H9 (cell line): ENCODE results near the gene CACNA1A. TPM values are rescaled to one million over a fixed set of nuclear protein-coding genes. Genes with fewer than 3 reads are reported as not detected.

ENCODE experiments used
- DNase-seq: peaks from one replicate; pipeline ENCODE4 v3.0.0-alpha.2; 2017
- H2AFZ ChIP-seq: one replicate; pipeline ENCODE4 v1.6.1; 2013; ENCODE audit warnings: mild to moderate bottlenecking, low read length, control low read depth, moderate library complexity
- H2AK5ac ChIP-seq: 2 replicates; pipeline ENCODE4 v1.6.1; 2013; ENCODE audit warnings: low read length, control low read depth, mixed read lengths; ENCODE audit not compliant: insufficient read length
- H2BK120ac ChIP-seq: one replicate; pipeline ENCODE4 v1.6.1; 2013; ENCODE audit warnings: low read depth, mild to moderate bottlenecking, low read length, control low read depth, inconsistent platforms; ENCODE audit not compliant: poor library complexity, severe bottlenecking
- H2BK12ac ChIP-seq: 2 replicates; pipeline ENCODE4 v1.6.1; 2013; ENCODE audit warnings: low read length, control low read depth, mixed read lengths, low read depth; ENCODE audit not compliant: insufficient read length
- H2BK15ac ChIP-seq: 2 replicates; pipeline ENCODE4 v1.6.1; 2013; ENCODE audit warnings: low read depth, low read length, control low read depth
- H2BK20ac ChIP-seq: one replicate; pipeline ENCODE4 v1.6.1; 2013; ENCODE audit warnings: low read depth, mild to moderate bottlenecking, low read length, control low read depth, inconsistent platforms; ENCODE audit not compliant: poor library complexity, severe bottlenecking
- H2BK5ac ChIP-seq: 2 replicates; pipeline ENCODE4 v1.6.1; 2013; ENCODE audit warnings: low read length, control low read depth, mixed read lengths; ENCODE audit not compliant: insufficient read length
- H3K14ac ChIP-seq: 2 replicates; pipeline ENCODE4 v1.6.1; 2013; ENCODE audit warnings: low read length, control low read depth; ENCODE audit not compliant: insufficient read depth
- H3K18ac ChIP-seq: 2 replicates; pipeline ENCODE4 v1.6.1; 2013; ENCODE audit warnings: low read depth, mild to moderate bottlenecking, mixed read lengths, low read length, control low read depth; ENCODE audit not compliant: insufficient read length
- H3K23ac ChIP-seq: 2 replicates; pipeline ENCODE4 v1.6.1; 2013; ENCODE audit warnings: low read length, control low read depth, mixed read lengths, low read depth; ENCODE audit not compliant: insufficient read length
- H3K23me2 ChIP-seq: 2 replicates; pipeline ENCODE4 v1.6.1; 2013; ENCODE audit warnings: low read depth, mild to moderate bottlenecking, mixed read lengths, low read length, control low read depth; ENCODE audit not compliant: insufficient read length, poor library complexity, severe bottlenecking
- H3K27ac ChIP-seq: 2 replicates; pipeline ENCODE4 v1.5.1; 2013; ENCODE audit warnings: low read length, control low read depth, mixed read lengths, low read depth; ENCODE audit not compliant: insufficient read length
- H3K27me3 ChIP-seq: 2 replicates; pipeline ENCODE4 v1.6.1; 2013; ENCODE audit warnings: low read length, control low read depth, inconsistent platforms; ENCODE audit not compliant: insufficient read depth
- H3K4ac ChIP-seq: 2 replicates; pipeline ENCODE4 v1.6.1; 2013; ENCODE audit warnings: low read depth, mild to moderate bottlenecking, control low read depth, inconsistent platforms, low read length, moderate library complexity
- H3K4me1 ChIP-seq: 2 replicates; pipeline ENCODE4 v1.6.1; 2013; ENCODE audit warnings: low read length, control low read depth, inconsistent platforms; ENCODE audit not compliant: insufficient read depth
- H3K4me2 ChIP-seq: 2 replicates; pipeline ENCODE4 v1.6.1; 2013; ENCODE audit warnings: low read length, control low read depth, mixed read lengths; ENCODE audit not compliant: insufficient read length, insufficient read depth
- H3K56ac ChIP-seq: 2 replicates; pipeline ENCODE4 v1.6.1; 2013; ENCODE audit warnings: low read depth, mild to moderate bottlenecking, mixed read lengths, low read length, control low read depth; ENCODE audit not compliant: insufficient read length
- H3K79me1 ChIP-seq: 2 replicates; pipeline ENCODE4 v1.6.1; 2013; ENCODE audit warnings: low read depth, mild to moderate bottlenecking, moderate library complexity, low read length, control low read depth, inconsistent platforms; ENCODE audit not compliant: insufficient read depth, poor library complexity, severe bottlenecking
- H3K79me2 ChIP-seq: 2 replicates; pipeline ENCODE4 v1.6.1; 2013; ENCODE audit warnings: low read length, control low read depth, inconsistent platforms; ENCODE audit not compliant: insufficient read depth
- H3K9ac ChIP-seq: 2 replicates; pipeline ENCODE4 v1.6.1; 2013; ENCODE audit warnings: low read length, control low read depth, mixed read lengths; ENCODE audit not compliant: insufficient read length; ENCODE audit errors: extremely low read depth
- H3K9me3 ChIP-seq: one replicate; pipeline ENCODE4 v1.6.1; 2013; ENCODE audit warnings: low read depth, low read length, inconsistent platforms; ENCODE audit not compliant: control insufficient read depth
- H3T11ph ChIP-seq: one replicate; pipeline ENCODE4 v1.6.1; 2013; ENCODE audit warnings: mild to moderate bottlenecking, low read length, control low read depth, inconsistent platforms
- H4K20me1 ChIP-seq: one replicate; pipeline ENCODE4 v1.6.1; 2013; ENCODE audit not compliant: control insufficient read depth, insufficient read length, insufficient read depth
- H4K5ac ChIP-seq: 2 replicates; pipeline ENCODE4 v1.6.1; 2013; ENCODE audit warnings: low read depth, mild to moderate bottlenecking, mixed read lengths, low read length, control low read depth; ENCODE audit not compliant: insufficient read length
- H4K8ac ChIP-seq: replicated peaks from 2 replicates; pipeline ENCODE4 v1.6.1; 2013; ENCODE audit warnings: low read length, control low read depth, mixed read lengths, low read depth; ENCODE audit not compliant: insufficient read length
- H4K91ac ChIP-seq: 2 replicates; pipeline ENCODE4 v1.6.1; 2013; ENCODE audit warnings: low read depth, mild to moderate bottlenecking, moderate library complexity, mixed read lengths, low read length, control low read depth; ENCODE audit not compliant: insufficient read length
- H3K27ac Mint-ChIP-seq, 3 experiments: 2 replicates in 2 of 3; 3 replicates in 1 of 3; pipeline ENCODE4 v1.8.0; 2020 to 2021; ENCODE audit warnings: mixed read lengths in 3 of 3, mild to moderate bottlenecking in 1 of 3, moderate library complexity in 1 of 3
- H3K27me3 Mint-ChIP-seq: 2 replicates; pipeline ENCODE4 v1.8.0; 2021; ENCODE audit warnings: low read depth, mild to moderate bottlenecking, moderate library complexity, mixed read lengths
- H3K36me3 Mint-ChIP-seq, 3 experiments: 2 replicates in 2 of 3; 3 replicates in 1 of 3; pipeline ENCODE4 v1.8.0; 2020 to 2021; ENCODE audit warnings: low read depth in 3 of 3, mixed read lengths in 3 of 3; ENCODE audit not compliant: insufficient read depth in 1 of 3
- H3K4me1 Mint-ChIP-seq, 2 experiments: 2 replicates each; pipeline ENCODE4 v1.8.0; 2020; ENCODE audit warnings: mixed read lengths in 2 of 2
- H3K4me3 Mint-ChIP-seq, 2 experiments: 2 replicates in 1 of 2; 3 replicates in 1 of 2; pipeline ENCODE4 v1.8.0; 2020 to 2021; ENCODE audit warnings: mild to moderate bottlenecking in 2 of 2, mixed read lengths in 2 of 2, moderate library complexity in 1 of 2
- H3K9me3 Mint-ChIP-seq, 2 experiments: 2 replicates in 1 of 2; 3 replicates in 1 of 2; pipeline ENCODE4 v1.8.0; 2020; ENCODE audit warnings: mild to moderate bottlenecking in 2 of 2, mixed read lengths in 2 of 2, moderate library complexity in 1 of 2
- WGBS: extraction: QIAGEN DNeasy Blood & Tissue Kit; methylation state at CpG from one replicate; pipeline ENCODE4 v1.1.7; 2013; ENCODE audit warnings: missing lambda C conversion rate, low lambda C conversion rate, mixed read lengths; ENCODE audit not compliant: insufficient read length; ENCODE audit errors: extremely low coverage; 5-methylcytosine and 5-hydroxymethylcytosine counted together
- total RNA-seq: library from RNA; stranded (reverse); gene quantifications from 2 replicates; pipeline ENCODE4 v1.2.1, GENCODE V29; 2021
- TF ChIP-seq, protein P1 (sequence below): fragments of 200-600 bp; sonication (generic); conservative IDR thresholded peaks from 3 replicates; pipeline ENCODE4 v1.8.0; 2021; ENCODE audit warnings: antibody characterized with exemption, mild to moderate bottlenecking

The CACNA1A gene
- total RNA-seq, 1 experiment from 2014 or later, result 8.0 TPM

DNA sequence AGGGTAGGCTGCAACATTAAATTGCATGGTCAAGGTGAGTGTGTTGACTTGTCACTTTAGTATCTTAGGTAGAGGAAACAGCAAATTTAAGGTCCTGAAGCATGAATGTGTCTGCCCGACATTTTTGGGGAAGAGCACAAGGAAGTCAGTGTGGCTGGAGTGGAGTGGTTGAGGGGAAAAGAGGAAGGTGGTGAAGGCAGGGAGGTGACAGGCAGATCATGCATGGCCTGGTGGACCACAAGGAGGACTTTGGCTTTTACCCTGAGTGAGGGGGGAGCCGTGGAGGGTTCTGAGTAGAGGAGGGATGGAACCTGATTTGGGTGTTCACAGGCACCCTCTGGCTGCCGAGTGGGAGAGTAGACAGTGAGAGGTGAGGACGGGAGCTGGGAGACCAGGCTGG lies 188.1 kb downstream of the CACNA1A start:
- no peak overlapping the region for H2BK20ac ChIP-seq
- H3K4me2 ChIP-seq, result no peak overlapping the region
- H3K9me3 Mint-ChIP-seq, result peaks cover 8 to 13% of the 10 kb centered on the region in 2 experiments
- no peak overlapping the region for H3K27ac ChIP-seq
- H2AK5ac ChIP-seq, result no peak overlapping the region
- DNase-seq, result no peak
- H3K4me1 ChIP-seq, result no peaks in the 10 kb centered on the region
- no peak overlapping the region for H3K4me3 Mint-ChIP-seq
- H3K23me2 ChIP-seq, result no peaks in the 10 kb centered on the region
- H3K79me1 ChIP-seq, result no peaks in the 10 kb centered on the region
- H4K20me1 ChIP-seq, result no peaks in the 10 kb centered on the region
- no peak overlapping the region for H3K9ac ChIP-seq
- no peak overlapping the region for H3K18ac ChIP-seq
- no peak overlapping the region for H3K4ac ChIP-seq
- no peak overlapping the region for H4K91ac ChIP-seq
- H3K27ac Mint-ChIP-seq, result no peak overlapping the region
- no peak overlapping the region for H3K23ac ChIP-seq
- H2BK120ac ChIP-seq, result no peak overlapping the region
- TF ChIP-seq, protein P1, sequence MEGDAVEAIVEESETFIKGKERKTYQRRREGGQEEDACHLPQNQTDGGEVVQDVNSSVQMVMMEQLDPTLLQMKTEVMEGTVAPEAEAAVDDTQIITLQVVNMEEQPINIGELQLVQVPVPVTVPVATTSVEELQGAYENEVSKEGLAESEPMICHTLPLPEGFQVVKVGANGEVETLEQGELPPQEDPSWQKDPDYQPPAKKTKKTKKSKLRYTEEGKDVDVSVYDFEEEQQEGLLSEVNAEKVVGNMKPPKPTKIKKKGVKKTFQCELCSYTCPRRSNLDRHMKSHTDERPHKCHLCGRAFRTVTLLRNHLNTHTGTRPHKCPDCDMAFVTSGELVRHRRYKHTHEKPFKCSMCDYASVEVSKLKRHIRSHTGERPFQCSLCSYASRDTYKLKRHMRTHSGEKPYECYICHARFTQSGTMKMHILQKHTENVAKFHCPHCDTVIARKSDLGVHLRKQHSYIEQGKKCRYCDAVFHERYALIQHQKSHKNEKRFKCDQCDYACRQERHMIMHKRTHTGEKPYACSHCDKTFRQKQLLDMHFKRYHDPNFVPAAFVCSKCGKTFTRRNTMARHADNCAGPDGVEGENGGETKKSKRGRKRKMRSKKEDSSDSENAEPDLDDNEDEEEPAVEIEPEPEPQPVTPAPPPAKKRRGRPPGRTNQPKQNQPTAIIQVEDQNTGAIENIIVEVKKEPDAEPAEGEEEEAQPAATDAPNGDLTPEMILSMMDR, result no peak
- no peaks in the 10 kb centered on the region for H3K27me3 ChIP-seq
- H2BK15ac ChIP-seq, result no peak overlapping the region
- no peak overlapping the region for H3T11ph ChIP-seq
- H3K9me3 ChIP-seq, result peaks cover 9% of the 10 kb centered on the region
- H4K5ac ChIP-seq, result no peak overlapping the region
- no peaks in the 10 kb centered on the region for H3K79me2 ChIP-seq
- H2AFZ ChIP-seq, result no peak overlapping the region
- no peak overlapping the region for H3K56ac ChIP-seq
- no peak overlapping the region for H2BK12ac ChIP-seq
- peaks cover 5% of the 10 kb centered on the region; the same call in 1 of the 2 replicates for H3K27me3 Mint-ChIP-seq
- no peak overlapping the region for H3K14ac ChIP-seq
- H2BK5ac ChIP-seq, result no peak overlapping the region
- H4K8ac ChIP-seq, result no peak overlapping the region
- peaks cover 8 to 11% of the 10 kb centered on the region in 2 experiments for H3K4me1 Mint-ChIP-seq
- peaks cover 17 to 37% (median 35%) of the 10 kb centered on the region in 3 experiments for H3K36me3 Mint-ChIP-seq
- WGBS, result no CpG with 5 or more reads among the region's 4 CpGs
